CD4-positive, alpha-beta memory T cell (primary cell): Measurements from ENCODE around the gene TMEM116. TPM values are rescaled to one million over a fixed set of nuclear protein-coding genes. Genes with fewer than 3 reads are reported as not detected.
"Not testable (repeated sequence)": the region's sequence is repeated elsewhere in the genome, so short reads cannot be mapped to it uniquely, and the experiment has no call there.

Experiments
- CTCF ChIA-PET: fragments of 350-600 bp; sonication (Branson Sonifier 250); formaldehyde crosslinking; loops from one replicate; lab custom pipeline; 2021; ENCODE audit warnings: inconsistent platforms; ENCODE audit not compliant: partially characterized antibody; lab: Charles Lee
- POLR2A ChIA-PET: fragments of 350-600 bp; sonication (Branson Sonifier 250); formaldehyde crosslinking; loops from one replicate; lab custom pipeline; 2021; ENCODE audit not compliant: partially characterized antibody; lab: Charles Lee
- DNase-seq, 5 donors: peaks; one replicate each; pipeline versions ENCODE4 v3.0.0 to v3.0.0-alpha.2; 2020 to 2022; ENCODE audit warnings: mixed read lengths in 1 of 5
- H3K27ac ChIP-seq: one replicate; pipeline ENCODE4 v1.7.0; 2013; ENCODE audit warnings: low read depth, low read length
- H3K27me3 ChIP-seq: 2 replicates; pipeline ENCODE4 v1.7.0; 2013; ENCODE audit warnings: mild to moderate bottlenecking, low read length, moderate library complexity; ENCODE audit not compliant: insufficient read depth
- H3K36me3 ChIP-seq: 2 replicates; pipeline ENCODE4 v1.7.0; 2013; ENCODE audit warnings: mild to moderate bottlenecking, low read length, moderate library complexity; ENCODE audit not compliant: insufficient read depth
- H3K4me1 ChIP-seq: 2 replicates; pipeline ENCODE4 v1.7.0; 2013; ENCODE audit warnings: mild to moderate bottlenecking, low read length, moderate library complexity; ENCODE audit not compliant: insufficient read depth
- H3K4me3 ChIP-seq, 2 donors: one replicate each; pipeline ENCODE4 v1.7.0; 2013; ENCODE audit warnings: low read length in 2 of 2, mild to moderate bottlenecking in 1 of 2
- H3K9me3 ChIP-seq, 2 donors: one replicate each; pipeline ENCODE4 v1.7.0; 2013; ENCODE audit warnings: low read length in 2 of 2, control low read depth in 1 of 2; ENCODE audit not compliant: control insufficient read depth in 1 of 2
- H3K27ac Mint-ChIP-seq, 7 donors: one replicate each; pipeline ENCODE4 v1.8.0; 2020 to 2021; ENCODE audit warnings: mixed read lengths in 7 of 7, mild to moderate bottlenecking in 6 of 7, inconsistent platforms in 3 of 7, moderate library complexity in 3 of 7
- H3K27me3 Mint-ChIP-seq, 2 donors: one replicate each; pipeline ENCODE4 v1.8.0; 2020 to 2021; ENCODE audit warnings: mixed read lengths in 2 of 2
- H3K36me3 Mint-ChIP-seq, 2 donors: one replicate each; pipeline ENCODE4 v1.8.0; 2020 to 2021; ENCODE audit warnings: mixed read lengths in 2 of 2, inconsistent platforms in 1 of 2, mild to moderate bottlenecking in 1 of 2
- H3K4me1 Mint-ChIP-seq, 4 donors: one replicate each; pipeline ENCODE4 v1.8.0; 2020 to 2021; ENCODE audit warnings: mixed read lengths in 4 of 4, mild to moderate bottlenecking in 1 of 4
- H3K4me3 Mint-ChIP-seq, 8 donors: one replicate each; pipeline ENCODE4 v1.8.0; 2020 to 2021; ENCODE audit warnings: mixed read lengths in 8 of 8, mild to moderate bottlenecking in 7 of 8, moderate library complexity in 6 of 8, inconsistent platforms in 3 of 8
- H3K9me3 Mint-ChIP-seq, 8 donors: one replicate each; pipeline ENCODE4 v1.8.0; 2020 to 2021; ENCODE audit warnings: mixed read lengths in 8 of 8, mild to moderate bottlenecking in 5 of 8, inconsistent platforms in 3 of 8, moderate library complexity in 1 of 8
- intact Hi-C: fragments of 100-400 bp; cut with micrococcal nuclease; formaldehyde crosslinking; loops from one replicate; pipeline ENCODE4 v1.15.1; 2023
- polyA plus RNA-seq, 2 donors: library from polyadenylated mRNA; unstranded; fragments of 300-500 nt; fragmentation: Illumina TruSeq; gene quantifications; one replicate each; pipeline ENCODE4 v1.2.3, GENCODE V29; 2021
- total RNA-seq, 2 experiments: library from RNA; stranded (reverse); gene quantifications; one replicate each; pipeline ENCODE4 v1.2.3, GENCODE V29; 2021

Gene TMEM116
- 10 to 100 TPM; 47.3 to 50.6 TPM for total RNA-seq
- 10 to 100 TPM; 32.3 to 37.1 TPM for polyA plus RNA-seq

- H3K4me3 Mint-ChIP-seq, result peak within 1 kb of the TSS; percentile 87 to 98 (median 94)
- Histone ChIP-seq H3K36me3 (peaks cover 13% of the 10 kb centered on the region), H3K4me3 (peak within 1 kb of the TSS; percentile 94 to 99), H3K4me1 (peaks cover 79% of the 10 kb centered on the region), H3K9me3 (no peaks in the 10 kb centered on the region), H3K27me3 (no peaks in the 10 kb centered on the region), H3K27ac (peak within 1 kb of the TSS; percentile 97)
- H3K36me3 Mint-ChIP-seq, result peaks cover 26 to 30% of the 10 kb centered on the region in 2 donors
- no peaks in the 10 kb centered on the region for H3K27me3 Mint-ChIP-seq
- ChIA-PET CTCF (interaction anchor here (0.9 to 3.8 kb wide), 25 partner anchors 10 to 177 kb away, joined by 3 to 85 read pairs (median 4); partner anchors contain the start of gene TRAFD1), POLR2A (interaction anchor here (0.6 to 8.6 kb wide), 27 partner anchors 8 to 405 kb away, joined by 3 to 344 read pairs (median 6); partner anchors contain the start of genes MAPKAPK5, NAA25, PTPN11 and TRAFD1)
- intact Hi-C loops, result loop anchor here (1.0 to 5.0 kb wide), 6 partner anchors 11 to 374 kb away; partner anchors contain the start of genes MAPKAPK5 and NAA25
- H3K9me3 Mint-ChIP-seq, result peaks cover 0 to 4% (median 0%) of the 10 kb centered on the region in 8 donors
- H3K27ac Mint-ChIP-seq, result peak within 1 kb of the TSS; percentile 96 to 99 (median 99)
- peak; percentile 98 to 100 (median 99) for DNase-seq
- H3K4me1 Mint-ChIP-seq, result peaks cover 39 to 73% (median 56%) of the 10 kb centered on the region in 4 donors
These were observed at the start of gene TMEM116, which contains the start of gene ERP29 for GRCh38 chr12:112012775-112013600. TSS of gene TMEM116 (minus strand) at chr12:112013165. CDS start at chr12:112005270, 7,895 bp downstream. TSS of gene ERP29 (plus strand) at chr12:112013426. CDS start at chr12:112013466, 40 bp downstream.

GRCh38 chr12:112061137-112061536 lies 48.2 kb upstream of the TMEM116 start:
- Mint-ChIP-seq H3K9me3 (no peaks in the 10 kb centered on the region), H3K36me3 (peaks cover 25 to 60% of the 10 kb centered on the region in 2 donors), H3K27me3 (no peaks in the 10 kb centered on the region), H3K27ac (peak overlapping the region in 3 of 7 donors; percentile 42 to 47 (median 42)), H3K4me1 (peaks cover 0 to 2% (median 0%) of the 10 kb centered on the region in 4 donors), H3K4me3 (no peak overlapping the region)
- no peak overlapping the region for H3K27ac ChIP-seq
- ChIA-PET POLR2A (interaction anchor here (1.0 kb wide), 1 partner anchor 48 kb away, joined by 3 read pairs; the partner anchor contains the start of gene TMEM116), CTCF (no interaction called here)
- H3K36me3 ChIP-seq, result peaks cover 20% of the 10 kb centered on the region
- intact Hi-C loops, result no loop called here
- H3K4me3 ChIP-seq, result no peak overlapping the region
- H3K27me3 ChIP-seq, result no peaks in the 10 kb centered on the region
- DNase-seq, result no peak
- no peaks in the 10 kb centered on the region for H3K9me3 ChIP-seq
- no peaks in the 10 kb centered on the region for H3K4me1 ChIP-seq

GRCh38 chr12:112049351-112049750 lies 36.4 kb upstream of the TMEM116 start:
- Mint-ChIP-seq H3K4me3 (no peak overlapping the region), H3K9me3 (no peaks in the 10 kb centered on the region), H3K27me3 (no peaks in the 10 kb centered on the region), H3K36me3 (peaks cover 49 to 68% of the 10 kb centered on the region in 2 donors), H3K27ac (peak overlapping the region in 3 of 7 donors; percentile 33 to 57 (median 52)), H3K4me1 (peaks cover 0 to 6% (median 2%) of the 10 kb centered on the region in 4 donors)
- Histone ChIP-seq H3K27me3 (no peaks in the 10 kb centered on the region), H3K4me1 (no peaks in the 10 kb centered on the region), H3K36me3 (peaks cover 50% of the 10 kb centered on the region), H3K9me3 (no peaks in the 10 kb centered on the region), H3K27ac (no peak overlapping the region), H3K4me3 (no peak overlapping the region)
- CTCF ChIA-PET, result interaction anchor here (0.5 to 3.3 kb wide), 4 partner anchors 19 to 104 kb away, joined by 4 to 8 read pairs (median 4); partner anchors contain the start of genes ERP29 and TMEM116
- no peak for DNase-seq
- intact Hi-C loops, result no loop called here
- POLR2A ChIA-PET, result interaction anchor here (1.0 kb wide), 1 partner anchor 20 kb away, joined by 3 read pairs; no protein-coding TSS in a partner anchor

- Mint-ChIP-seq H3K27ac (peak overlapping the region in 4 of 7 donors; percentile 6 to 87 (median 16)), H3K4me3 (no peak overlapping the region), H3K9me3 (no peaks in the 10 kb centered on the region), H3K27me3 (no peaks in the 10 kb centered on the region), H3K4me1 (peaks cover 0 to 4% (median 0%) of the 10 kb centered on the region in 4 donors), H3K36me3 (peaks cover 42 to 58% of the 10 kb centered on the region in 2 donors)
- no peaks in the 10 kb centered on the region for H3K9me3 ChIP-seq
- no peaks in the 10 kb centered on the region for H3K27me3 ChIP-seq
- intact Hi-C loops, result no loop called here
- no peak for DNase-seq
- H3K4me3 ChIP-seq, result no peak overlapping the region
- ChIA-PET POLR2A (no interaction called here), CTCF (no interaction called here)
- H3K27ac ChIP-seq, result no peak overlapping the region
- H3K36me3 ChIP-seq, result peaks cover 49% of the 10 kb centered on the region
- no peaks in the 10 kb centered on the region for H3K4me1 ChIP-seq
These were observed 33.0 kb upstream of the TMEM116 start for GRCh38 chr12:112046003-112046402.

- H3K4me1 ChIP-seq, H3K27me3 ChIP-seq, H3K4me3 Mint-ChIP-seq, H3K4me3 ChIP-seq, H3K27ac ChIP-seq, H3K4me1 Mint-ChIP-seq, H3K9me3 ChIP-seq, intact Hi-C loops, DNase-seq, H3K9me3 Mint-ChIP-seq, POLR2A ChIA-PET, H3K27me3 Mint-ChIP-seq: not testable (repeated sequence)
- peaks cover 40 to 64% of the 10 kb centered on the region in 2 donors for H3K36me3 Mint-ChIP-seq
- H3K27ac Mint-ChIP-seq, result peak overlapping the region in 1 of 7 donors; percentile 61
- CTCF ChIA-PET, result interaction anchor here (0.6 kb wide), 1 partner anchor 48 kb away, joined by 3 read pairs; no protein-coding TSS in a partner anchor
- H3K36me3 ChIP-seq, result peaks cover 43% of the 10 kb centered on the region
These were observed 23.6 kb upstream of the TMEM116 start for GRCh38 chr12:112036614-112037013.

- Mint-ChIP-seq H3K27ac (peak overlapping the region in 3 of 7 donors; percentile 24 to 67 (median 59)), H3K4me1 (peaks cover 0 to under 1% (median 0%) of the 10 kb centered on the region in 4 donors), H3K9me3 (no peaks in the 10 kb centered on the region), H3K36me3 (peaks cover 44 to 72% of the 10 kb centered on the region in 2 donors), H3K4me3 (no peak overlapping the region), H3K27me3 (no peaks in the 10 kb centered on the region)
- peaks cover 40% of the 10 kb centered on the region for H3K36me3 ChIP-seq
- H3K4me1 ChIP-seq, result no peaks in the 10 kb centered on the region
- no peak overlapping the region for H3K27ac ChIP-seq
- POLR2A ChIA-PET, result interaction anchor here (0.6 kb wide), 1 partner anchor 157 kb away, joined by 6 read pairs; no protein-coding TSS in a partner anchor
- H3K9me3 ChIP-seq, result no peaks in the 10 kb centered on the region
- no peak for DNase-seq
- no peak overlapping the region for H3K4me3 ChIP-seq
- CTCF ChIA-PET, result interaction anchor here (0.7 to 1.0 kb wide), 2 partner anchors 14 to 22 kb away, joined by 3 read pairs; partner anchors contain the start of genes ERP29 and TMEM116
- intact Hi-C loops, result no loop called here
- no peaks in the 10 kb centered on the region for H3K27me3 ChIP-seq
These were observed 22.3 kb upstream of the TMEM116 start for GRCh38 chr12:112035219-112035785.
